ENCODE data around the gene SLIT1.

DNA sequence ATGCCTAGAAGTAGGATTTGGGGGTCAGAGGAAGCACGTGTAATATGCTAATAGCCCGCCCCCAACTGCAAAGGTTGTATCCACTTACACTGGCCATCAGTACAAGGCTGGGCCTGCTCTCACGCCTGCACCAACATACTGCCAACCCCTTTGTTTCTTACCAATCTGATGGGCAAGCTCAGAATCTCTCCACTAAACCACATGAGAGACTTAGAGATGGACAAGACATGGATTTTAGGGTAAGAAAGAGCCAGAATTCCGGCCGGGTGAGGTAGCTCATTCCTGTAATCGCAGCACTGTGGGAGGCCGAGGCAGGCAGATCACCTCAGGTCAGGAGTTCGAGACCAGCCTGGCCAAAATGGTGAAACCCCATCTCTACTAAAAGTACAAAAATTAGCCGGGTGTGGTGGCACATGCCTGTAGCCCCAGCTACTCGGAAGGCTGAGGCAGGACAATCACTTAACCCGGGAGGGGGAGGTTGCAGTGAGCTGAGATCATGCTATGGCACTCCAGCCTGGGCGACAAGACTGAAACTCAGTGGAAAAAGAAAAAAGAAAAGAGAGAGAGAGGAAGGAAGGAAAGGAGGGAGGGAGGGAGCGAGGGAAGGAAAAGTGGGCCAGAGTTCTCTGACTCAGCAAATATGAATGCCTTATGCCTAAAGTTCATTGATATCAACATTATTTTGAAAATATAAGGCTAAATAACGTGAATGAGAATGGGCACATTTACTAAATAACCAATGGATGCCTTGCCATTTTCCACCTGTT is 162.2 kb downstream of the SLIT1 start:
- TF ChIP-seq CTCF (IDR thresholded peaks at IDR 0.05) (no peak), EP300 (IDR thresholded peaks at IDR 0.05) (no peak)
